ENCODE results near the gene NUBPL.
"Not testable (repeated sequence)": the region's sequence is repeated elsewhere in the genome, so short reads cannot be mapped to it uniquely, and the experiment has no call there.

The NUBPL gene

GRCh38 chr14:31751047-31751446, 189.8 kb downstream of the NUBPL start:
- DNase-seq = not testable (repeated sequence)

GRCh38 chr14:31752867-31753661, 191.9 kb downstream of the NUBPL start:
- DNase-seq = no peak

GRCh38 chr14:31758941-31759340, 197.7 kb downstream of the NUBPL start:
- DNase-seq = no peak

- DNase-seq = no peak
These were observed 199.1 kb downstream of the NUBPL start for GRCh38 chr14:31760277-31760676.

GRCh38 chr14:31761325-31761724, 200.1 kb downstream of the NUBPL start:
- DNase-seq = no peak

GRCh38 chr14:31763041-31763440, 201.8 kb downstream of the NUBPL start:
- DNase-seq = no peak

- DNase-seq = no peak
These were observed 205.2 kb downstream of the NUBPL start for GRCh38 chr14:31766315-31766892.

GRCh38 chr14:31768355-31768754, 207.2 kb downstream of the NUBPL start:
- no peak for DNase-seq

- DNase-seq = no peak
These were observed 209.1 kb downstream of the NUBPL start for GRCh38 chr14:31770271-31770670.

- no peak for DNase-seq
These were observed 213.4 kb downstream of the NUBPL start for GRCh38 chr14:31774567-31774966.

GRCh38 chr14:31777312-31777711, 216.1 kb downstream of the NUBPL start:
- DNase-seq = no peak

- DNase-seq = no peak
These were observed 220.4 kb downstream of the NUBPL start for GRCh38 chr14:31781578-31781977.

GRCh38 chr14:31785574-31785973, 224.4 kb downstream of the NUBPL start:
- DNase-seq = no peak

- no peak for DNase-seq
These were observed 226.2 kb downstream of the NUBPL start for GRCh38 chr14:31787377-31787776.

GRCh38 chr14:31788340-31788739, 227.1 kb downstream of the NUBPL start:
- DNase-seq = no peak

GRCh38 chr14:31792726-31793125, 231.5 kb downstream of the NUBPL start:
- DNase-seq = no peak

- DNase-seq = not testable (repeated sequence)
These were observed 236.7 kb downstream of the NUBPL start for GRCh38 chr14:31797946-31798345.

- no peak for DNase-seq
These were observed 241.6 kb downstream of the NUBPL start for GRCh38 chr14:31802838-31803237.

- no peak for DNase-seq
These were observed 245.0 kb downstream of the NUBPL start for GRCh38 chr14:31806249-31806648.

GRCh38 chr14:31811693-31812628, 250.8 kb downstream of the NUBPL start:
- DNase-seq = not testable (repeated sequence)

GRCh38 chr14:31813724-31814490, 252.7 kb downstream of the NUBPL start:
- DNase-seq = not testable (repeated sequence)

- DNase-seq = no peak
These were observed 258.1 kb downstream of the NUBPL start for GRCh38 chr14:31819281-31819680.

- no peak for DNase-seq
These were observed 264.3 kb downstream of the NUBPL start for GRCh38 chr14:31825459-31825858.

Data from activated CD4-positive, CD25-positive, alpha-beta regulatory T cell treated with anti-CD3 and anti-CD28 coated beads, Interleukin-2, amount 50 U/mL, for 72 hours (primary cell).